ENCODE results near the gene CREBBP.

GRCh38 chr16:3890091-3890490 is 9.6 kb upstream of the CREBBP start:
- TF ChIP-seq CTCF (IDR thresholded peaks at IDR 0.05) (no peak), POLR2A (IDR thresholded peaks at IDR 0.05) (no peak)
